SU-DHL-6 (cell line): ENCODE results near the gene INSC.

ENCODE experiments used
- H2AFZ ChIP-seq: fragments of 200-600 bp; sonication (generic); 2 replicates; pipeline ENCODE4 v1.6.1; 2014; ENCODE audit warnings: low read depth, mild to moderate bottlenecking, moderate library complexity, mixed read lengths, antibody characterized with exemption, low read length; ENCODE audit not compliant: severe bottlenecking
- H3F3A ChIP-seq: fragments of 200-600 bp; shearing (Covaris generic); 2 replicates; pipeline ENCODE4 v1.6.0; 2016; ENCODE audit warnings: antibody characterized with exemption, mild to moderate bottlenecking; ENCODE audit not compliant: insufficient read depth
- H3K27ac ChIP-seq: fragments of 200-600 bp; sonication (generic); 2 replicates; pipeline ENCODE4 v1.5.1; 2016; ENCODE audit warnings: low read depth, mild to moderate bottlenecking, low read length, moderate library complexity, mixed read lengths
- H3K27me3 ChIP-seq: fragments of 200-600 bp; sonication (generic), shearing (Covaris generic); 2 replicates; pipeline ENCODE4 v1.6.0; 2014; ENCODE audit warnings: mild to moderate bottlenecking, low read length
- H3K36me3 ChIP-seq: fragments of 200-600 bp; sonication (generic); 2 replicates; pipeline ENCODE4 v1.6.1; 2014; ENCODE audit warnings: mild to moderate bottlenecking, low read length, mixed read lengths
- H3K4me2 ChIP-seq: fragments of 300-600, 200-600 bp; shearing (Covaris generic), sonication (generic); 2 replicates; pipeline ENCODE4 v1.6.0; 2014; ENCODE audit warnings: low read length, low read depth, mild to moderate bottlenecking; ENCODE audit not compliant: poor library complexity, severe bottlenecking
- H3K4me3 ChIP-seq: fragments of 200-600 bp; sonication (generic); 2 replicates; pipeline ENCODE4 v1.5.1; 2014; ENCODE audit warnings: antibody characterized with exemption, low read length, mild to moderate bottlenecking, mixed read lengths; ENCODE audit not compliant: insufficient read depth, poor library complexity, severe bottlenecking
- H3K79me2 ChIP-seq: fragments of 200-600 bp; sonication (generic); 2 replicates; pipeline ENCODE4 v1.6.1; 2014; ENCODE audit warnings: mild to moderate bottlenecking, low read length, moderate library complexity; ENCODE audit not compliant: insufficient read depth
- H3K9ac ChIP-seq: fragments of 200-600 bp; sonication (generic); 2 replicates; pipeline ENCODE4 v1.7.0; 2014; ENCODE audit warnings: mild to moderate bottlenecking, low read length
- H3K9me2 ChIP-seq: fragments of 200-600 bp; sonication (generic); replicated peaks from 2 replicates; pipeline ENCODE4 v1.6.1; 2014; ENCODE audit warnings: low read length; ENCODE audit not compliant: insufficient read depth
- H3K9me3 ChIP-seq: fragments of 200-600 bp; sonication (generic); 2 replicates; pipeline ENCODE4 v1.6.1; 2014; ENCODE audit warnings: low read length, mixed read lengths; ENCODE audit not compliant: insufficient read depth
- H4K20me1 ChIP-seq: fragments of 200-600 bp; sonication (generic); 2 replicates; pipeline ENCODE4 v1.6.1; 2014; ENCODE audit warnings: low read depth, mild to moderate bottlenecking, antibody characterized with exemption, low read length, moderate library complexity, mixed read lengths
- CTCF ChIP-seq: fragments of 200-600 bp; sonication (generic); IDR thresholded peaks from one replicate; pipeline ENCODE4 v1.5.1; 2017; ENCODE audit warnings: antibody characterized with exemption, mild to moderate bottlenecking, low read length, moderate library complexity; ENCODE audit not compliant: insufficient read depth, poor library complexity, severe bottlenecking
- EZH2phosphoT487 ChIP-seq: fragments of 200-600 bp; sonication (generic), shearing (Covaris generic); conservative IDR thresholded peaks from 2 replicates; pipeline ENCODE4 v1.6.1; 2018; ENCODE audit warnings: mild to moderate bottlenecking, antibody characterized with exemption, low read length, moderate library complexity, mixed read lengths

The INSC gene

GRCh38 chr11:15117751-15118150, 3.0 kb downstream of the INSC start:
- H3F3A ChIP-seq, result 0 out of 2 replicates have a peak, but pooled peaks cover 6% of the 10 kb centered on the region
- H3K27ac ChIP-seq, result no peak overlapping the region
- H3K9ac ChIP-seq, result no peak overlapping the region
- TF ChIP-seq CTCF (no peak), EZH2phosphoT487 (no peak)
- no peaks in the 10 kb centered on the region for H4K20me1 ChIP-seq
- no peaks in the 10 kb centered on the region for H3K9me3 ChIP-seq
- no peak overlapping the region for H3K4me2 ChIP-seq
- H3K36me3 ChIP-seq, result no peaks in the 10 kb centered on the region
- H3K27me3 ChIP-seq, result no peaks in the 10 kb centered on the region
- H3K79me2 ChIP-seq, result no peaks in the 10 kb centered on the region
- H3K4me3 ChIP-seq, result no peak overlapping the region
- H2AFZ ChIP-seq, result no peak overlapping the region
- no peaks in the 10 kb centered on the region for H3K9me2 ChIP-seq

GRCh38 chr11:15118431-15118830, 3.7 kb downstream of the INSC start:
- H3K4me2 ChIP-seq, result no peak overlapping the region
- no peaks in the 10 kb centered on the region for H3K79me2 ChIP-seq
- H3K9me3 ChIP-seq, result no peaks in the 10 kb centered on the region
- H3K27me3 ChIP-seq, result no peaks in the 10 kb centered on the region
- no peak overlapping the region for H3K27ac ChIP-seq
- no peak overlapping the region for H2AFZ ChIP-seq
- no peaks in the 10 kb centered on the region for H4K20me1 ChIP-seq
- no peaks in the 10 kb centered on the region for H3F3A ChIP-seq
- no peak overlapping the region for H3K9ac ChIP-seq
- H3K9me2 ChIP-seq, result no peaks in the 10 kb centered on the region
- no peaks in the 10 kb centered on the region for H3K36me3 ChIP-seq
- TF ChIP-seq CTCF (no peak), EZH2phosphoT487 (no peak)
- H3K4me3 ChIP-seq, result no peak overlapping the region

- H2AFZ ChIP-seq, result no peak overlapping the region
- no peaks in the 10 kb centered on the region for H4K20me1 ChIP-seq
- no peaks in the 10 kb centered on the region for H3F3A ChIP-seq
- no peaks in the 10 kb centered on the region for H3K9me3 ChIP-seq
- H3K27ac ChIP-seq, result no peak overlapping the region
- H3K9me2 ChIP-seq, result no peaks in the 10 kb centered on the region
- H3K9ac ChIP-seq, result no peak overlapping the region
- H3K27me3 ChIP-seq, result no peaks in the 10 kb centered on the region
- no peak overlapping the region for H3K4me3 ChIP-seq
- H3K79me2 ChIP-seq, result no peaks in the 10 kb centered on the region
- no peak overlapping the region for H3K4me2 ChIP-seq
- no peaks in the 10 kb centered on the region for H3K36me3 ChIP-seq
- no peak for TF ChIP-seq EZH2phosphoT487
- no peak for TF ChIP-seq CTCF
Measured at GRCh38 chr11:15119352-15119751, 4.6 kb downstream of the INSC start.

- Histone ChIP-seq H3K9me3 (no peaks in the 10 kb centered on the region), H3K9me2 (no peaks in the 10 kb centered on the region), H3K4me3 (no peak overlapping the region), H3F3A (no peaks in the 10 kb centered on the region), H2AFZ (no peak overlapping the region), H4K20me1 (no peaks in the 10 kb centered on the region), H3K27me3 (no peaks in the 10 kb centered on the region), H3K27ac (no peak overlapping the region), H3K36me3 (no peaks in the 10 kb centered on the region), H3K79me2 (no peaks in the 10 kb centered on the region), H3K4me2 (no peak overlapping the region), H3K9ac (no peak overlapping the region)
- TF ChIP-seq CTCF (no peak), EZH2phosphoT487 (no peak)
Measured at GRCh38 chr11:15119826-15120225, 5.1 kb downstream of the INSC start.
